ENCODE data around the gene COX7A2L.

DNA sequence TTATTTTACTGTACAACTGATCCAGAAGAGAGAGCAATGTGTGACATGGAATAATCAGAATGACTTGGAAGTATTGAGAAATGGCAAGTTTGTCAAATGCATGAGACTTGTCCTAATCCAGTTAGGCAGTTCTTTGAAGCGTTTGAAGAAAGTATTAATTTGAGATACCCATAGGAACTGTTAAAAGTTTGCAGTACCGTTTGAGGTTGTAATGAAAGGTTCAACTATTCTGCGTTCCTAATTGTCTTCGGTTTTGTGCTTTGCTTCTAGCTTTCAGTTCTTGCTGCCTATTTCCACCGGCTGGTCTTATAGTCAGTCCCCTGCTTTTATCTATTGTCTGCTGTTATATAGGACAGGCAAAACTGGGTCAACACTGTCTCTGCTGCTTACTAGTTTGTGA lies 41.8 kb downstream of the COX7A2L start:
- TF ChIP-seq EZH2 (IDR thresholded peaks at IDR 0.05; ENCODE audit: borderline replicate concordance, low read depth, low read length, poor library complexity, severe bottlenecking), result no peak
- TF ChIP-seq, protein P1, sequence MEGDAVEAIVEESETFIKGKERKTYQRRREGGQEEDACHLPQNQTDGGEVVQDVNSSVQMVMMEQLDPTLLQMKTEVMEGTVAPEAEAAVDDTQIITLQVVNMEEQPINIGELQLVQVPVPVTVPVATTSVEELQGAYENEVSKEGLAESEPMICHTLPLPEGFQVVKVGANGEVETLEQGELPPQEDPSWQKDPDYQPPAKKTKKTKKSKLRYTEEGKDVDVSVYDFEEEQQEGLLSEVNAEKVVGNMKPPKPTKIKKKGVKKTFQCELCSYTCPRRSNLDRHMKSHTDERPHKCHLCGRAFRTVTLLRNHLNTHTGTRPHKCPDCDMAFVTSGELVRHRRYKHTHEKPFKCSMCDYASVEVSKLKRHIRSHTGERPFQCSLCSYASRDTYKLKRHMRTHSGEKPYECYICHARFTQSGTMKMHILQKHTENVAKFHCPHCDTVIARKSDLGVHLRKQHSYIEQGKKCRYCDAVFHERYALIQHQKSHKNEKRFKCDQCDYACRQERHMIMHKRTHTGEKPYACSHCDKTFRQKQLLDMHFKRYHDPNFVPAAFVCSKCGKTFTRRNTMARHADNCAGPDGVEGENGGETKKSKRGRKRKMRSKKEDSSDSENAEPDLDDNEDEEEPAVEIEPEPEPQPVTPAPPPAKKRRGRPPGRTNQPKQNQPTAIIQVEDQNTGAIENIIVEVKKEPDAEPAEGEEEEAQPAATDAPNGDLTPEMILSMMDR (conservative IDR thresholded peaks at IDR 0.05; ENCODE audit: low read depth, low read length), result no peak

Data from A673 (cell line).